ENCODE data around the gene ADAMTS10. TPM values are rescaled to one million over a fixed set of nuclear protein-coding genes. Genes with fewer than 3 reads are reported as not detected.

ADAMTS10 gene
- total and polyA plus RNA-seq, 2 of the 13 experiments (the other 11 are each of a cell fraction or from before 2014, with no cell fraction given), result 0.49 to 1.7 TPM

GRCh38 chr19:8640402-8641004 is 30.0 kb upstream of the ADAMTS10 start (continued):
- no peak for TF ChIP-seq ZNF383 (CRISPR knock-in tag; IDR thresholded peaks at IDR 0.05; ENCODE audit: borderline replicate concordance)
- TF ChIP-seq ZNF121 (CRISPR knock-in tag; IDR thresholded peaks at IDR 0.05), result peak; percentile 74; the same call in 1 of the 2 replicates
- TF ChIP-seq ZNF337 (CRISPR knock-in tag; IDR thresholded peaks at IDR 0.05; ENCODE audit: borderline replicate concordance, low read depth), result no peak
- TF ChIP-seq ARHGAP35 (CRISPR knock-in tag; IDR thresholded peaks at IDR 0.05; ENCODE audit: borderline replicate concordance), result no peak; the same call in 1 of the 2 replicates
- TF ChIP-seq TERF1 (CRISPR knock-in tag; IDR thresholded peaks at IDR 0.05), result no peak
- TF ChIP-seq HNRNPUL1 (IDR thresholded peaks at IDR 0.05; ENCODE audit: low read depth, low read length), result no peak
- TF ChIP-seq ATM (IDR thresholded peaks at IDR 0.05; ENCODE audit: borderline replicate concordance), result no peak
- no peak for TF ChIP-seq ZIK1 (CRISPR knock-in tag; IDR thresholded peaks at IDR 0.05; ENCODE audit: borderline replicate concordance, low read depth)
- no peak for TF ChIP-seq ZNF770 (CRISPR knock-in tag; IDR thresholded peaks at IDR 0.05)
- no peak for TF ChIP-seq NFAT5 (CRISPR knock-in tag; IDR thresholded peaks at IDR 0.05)
- TF ChIP-seq FOXP1 (IDR thresholded peaks at IDR 0.05), result no peak
- peak; percentile 69; the same call in 1 of the 2 replicates for TF ChIP-seq FOXP1 (CRISPR knock-in tag; IDR thresholded peaks at IDR 0.05)
- peak; percentile 87; the same call in 1 of the 2 replicates for TF ChIP-seq CHD4 (IDR thresholded peaks at IDR 0.05; ENCODE audit: borderline replicate concordance, low read length)
- no peak for TF ChIP-seq ZNF792 (CRISPR knock-in tag; IDR thresholded peaks at IDR 0.05)
- no peak for TF ChIP-seq DR1 (CRISPR knock-in tag; IDR thresholded peaks at IDR 0.05)
- no peak for TF ChIP-seq JDP2 (CRISPR knock-in tag; IDR thresholded peaks at IDR 0.05; ENCODE audit: borderline replicate concordance)
- no peak for TF ChIP-seq PLRG1 (conservative IDR thresholded peaks at IDR 0.05)
- no peak for TF ChIP-seq DBP (CRISPR knock-in tag; IDR thresholded peaks at IDR 0.05; ENCODE audit: not compliant biosample characterization)
- peak; percentile 88 for TF ChIP-seq NR2F6 (IDR thresholded peaks at IDR 0.05)
- peak; percentile 74 for TF ChIP-seq NR2F6 (CRISPR knock-in tag; IDR thresholded peaks at IDR 0.05)

All from HepG2 (cell line).